OCI-LY1 (cell line): ENCODE data around the gene TMEM175.

Experiments used
- EZH2 ChIP-seq: fragments of 200-600 bp; sonication (generic), shearing (Covaris generic); IDR thresholded peaks from 2 replicates; pipeline ENCODE4 v1.8.0; 2017; ENCODE audit warnings: borderline replicate concordance, mixed run types, mild to moderate bottlenecking, antibody characterized with exemption, low read length, moderate library complexity, mixed read lengths
- TF ChIP-seq, protein P1 (sequence below): fragments of 200-600 bp; sonication (generic), shearing (Covaris generic); IDR thresholded peaks from 2 replicates; pipeline ENCODE4 v1.5.1; 2017; ENCODE audit warnings: mild to moderate bottlenecking, antibody characterized with exemption, low read length, moderate library complexity, mixed read lengths

- TF ChIP-seq, protein P1, sequence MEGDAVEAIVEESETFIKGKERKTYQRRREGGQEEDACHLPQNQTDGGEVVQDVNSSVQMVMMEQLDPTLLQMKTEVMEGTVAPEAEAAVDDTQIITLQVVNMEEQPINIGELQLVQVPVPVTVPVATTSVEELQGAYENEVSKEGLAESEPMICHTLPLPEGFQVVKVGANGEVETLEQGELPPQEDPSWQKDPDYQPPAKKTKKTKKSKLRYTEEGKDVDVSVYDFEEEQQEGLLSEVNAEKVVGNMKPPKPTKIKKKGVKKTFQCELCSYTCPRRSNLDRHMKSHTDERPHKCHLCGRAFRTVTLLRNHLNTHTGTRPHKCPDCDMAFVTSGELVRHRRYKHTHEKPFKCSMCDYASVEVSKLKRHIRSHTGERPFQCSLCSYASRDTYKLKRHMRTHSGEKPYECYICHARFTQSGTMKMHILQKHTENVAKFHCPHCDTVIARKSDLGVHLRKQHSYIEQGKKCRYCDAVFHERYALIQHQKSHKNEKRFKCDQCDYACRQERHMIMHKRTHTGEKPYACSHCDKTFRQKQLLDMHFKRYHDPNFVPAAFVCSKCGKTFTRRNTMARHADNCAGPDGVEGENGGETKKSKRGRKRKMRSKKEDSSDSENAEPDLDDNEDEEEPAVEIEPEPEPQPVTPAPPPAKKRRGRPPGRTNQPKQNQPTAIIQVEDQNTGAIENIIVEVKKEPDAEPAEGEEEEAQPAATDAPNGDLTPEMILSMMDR: no peak
- TF ChIP-seq EZH2: no peak
Observed at GRCh38 chr4:930827-931193, 1.4 kb upstream of the TMEM175 start.
